Skeletal muscle tissue (tissue), 4 donors: ENCODE measurements around the gene FLT3LG. TPM values are rescaled to one million over a fixed set of nuclear protein-coding genes. Genes with fewer than 3 reads are reported as not detected.

Source experiments
- H3K27ac ChIP-seq: one replicate; pipeline ENCODE4 v1.7.0; 2013; ENCODE audit warnings: mild to moderate bottlenecking, low read depth, low read length, inconsistent platforms
- H3K27me3 ChIP-seq, 3 donors: one replicate each; pipeline ENCODE4 v1.7.0; 2013; ENCODE audit warnings: low read length in 3 of 3; ENCODE audit not compliant: control insufficient read depth in 3 of 3, insufficient read depth in 3 of 3
- H3K36me3 ChIP-seq, 3 donors: one replicate each; pipeline ENCODE4 v1.7.0; 2013; ENCODE audit warnings: low read length in 3 of 3; ENCODE audit not compliant: control insufficient read depth in 3 of 3, insufficient read depth in 3 of 3
- H3K4me1 ChIP-seq, 3 donors: one replicate each; pipeline ENCODE4 v1.7.0; 2013; ENCODE audit warnings: low read length in 3 of 3, mild to moderate bottlenecking in 3 of 3; ENCODE audit not compliant: control insufficient read depth in 3 of 3, insufficient read depth in 3 of 3
- H3K4me3 ChIP-seq, 3 donors: one replicate each; pipeline ENCODE4 v1.7.0; 2013; ENCODE audit warnings: low read length in 3 of 3
- H3K9ac ChIP-seq, 3 donors: one replicate each; pipeline ENCODE4 v1.7.0; 2013; ENCODE audit warnings: low read length in 3 of 3, mild to moderate bottlenecking in 3 of 3, moderate library complexity in 2 of 3, low read depth in 1 of 3
- H3K9me3 ChIP-seq, 3 donors: one replicate each; pipeline ENCODE4 v1.7.0; 2013; ENCODE audit warnings: low read length in 3 of 3; ENCODE audit not compliant: control insufficient read depth in 3 of 3
- total RNA-seq: library from RNA; depleted of rRNA; stranded (reverse); fragments of >200 nt; gene quantifications from one replicate; pipeline ENCODE4 v1.2.3, GENCODE V29; 2014
- donor health status: Osteomylitis.

The FLT3LG gene
- total RNA-seq, 1 donor from 2014 or later: 0.52 TPM

GRCh38 chr19:49447485-49448431, 26.3 kb upstream of the FLT3LG start:
- Histone ChIP-seq H3K4me3 (no peak overlapping the region), H3K36me3 (peaks cover 11 to 20% (median 19%) of the 10 kb centered on the region in 3 donors), H3K4me1 (peaks cover 12 to 24% (median 17%) of the 10 kb centered on the region in 3 donors), H3K9ac (no peak overlapping the region), H3K9me3 (no peaks in the 10 kb centered on the region), H3K27ac (no peak overlapping the region), H3K27me3 (no peaks in the 10 kb centered on the region)

GRCh38 chr19:49448432-49448786, 25.6 kb upstream of the FLT3LG start:
- Histone ChIP-seq H3K27me3 (no peaks in the 10 kb centered on the region), H3K4me3 (no peak overlapping the region), H3K9ac (no peak overlapping the region), H3K36me3 (peaks cover 11 to 20% (median 19%) of the 10 kb centered on the region in 3 donors), H3K9me3 (no peaks in the 10 kb centered on the region), H3K4me1 (peaks cover 12 to 20% (median 17%) of the 10 kb centered on the region in 3 donors), H3K27ac (no peak overlapping the region)

- Histone ChIP-seq H3K36me3 (peaks cover 11 to 20% (median 19%) of the 10 kb centered on the region in 3 donors), H3K9ac (peak overlapping the region in 2 of 3 donors; percentile 33 to 51), H3K4me1 (peaks cover 20 to 27% (median 26%) of the 10 kb centered on the region in 3 donors), H3K27ac (no peak overlapping the region), H3K4me3 (peak overlapping the region in 1 of 3 donors; percentile 6), H3K27me3 (no peaks in the 10 kb centered on the region), H3K9me3 (no peaks in the 10 kb centered on the region)
Observed at GRCh38 chr19:49450405-49450804, 23.6 kb upstream of the FLT3LG start.

- Histone ChIP-seq H3K4me3 (peak within 1 kb of the TSS; percentile 99 to 100 (median 100)), H3K9ac (peak within 1 kb of the TSS; percentile 94 to 98 (median 97)), H3K9me3 (no peaks in the 10 kb centered on the region), H3K27ac (peak within 1 kb of the TSS; percentile 95), H3K27me3 (no peaks in the 10 kb centered on the region), H3K4me1 (peaks cover 23 to 30% (median 27%) of the 10 kb centered on the region in 3 donors), H3K36me3 (peaks cover 10 to 19% (median 17%) of the 10 kb centered on the region in 3 donors)
Observed at GRCh38 chr19:49451430-49452181, 22.4 kb upstream of the FLT3LG start, which contains the start of gene PIH1D1. TSS of gene PIH1D1 (minus strand) at chr19:49451814. CDS start at chr19:49451574, 240 bp downstream.

- H3K4me3 ChIP-seq: peak within 1 kb of the TSS; percentile 99 to 100 (median 100)
- H3K9ac ChIP-seq: peak within 1 kb of the TSS; percentile 83 to 95 (median 92)
- peak within 1 kb of the TSS; percentile 95 for H3K27ac ChIP-seq
- H3K27me3 ChIP-seq: no peaks in the 10 kb centered on the region
- H3K36me3 ChIP-seq: peaks cover 4 to 10% (median 5%) of the 10 kb centered on the region in 3 donors
- H3K9me3 ChIP-seq: no peaks in the 10 kb centered on the region
- peaks cover 24 to 29% (median 28%) of the 10 kb centered on the region in 3 donors for H3K4me1 ChIP-seq
Observed at GRCh38 chr19:49453013-49453756, 20.8 kb upstream of the FLT3LG start, which contains the start of gene ALDH16A1. TSS of gene ALDH16A1 (plus strand) at chr19:49453225. CDS start at chr19:49453332, 107 bp downstream.

- Histone ChIP-seq H3K4me3 (peak overlapping the region; percentile 88 to 94 (median 91)), H3K9me3 (no peaks in the 10 kb centered on the region), H3K27me3 (no peaks in the 10 kb centered on the region), H3K9ac (peak overlapping the region; percentile 83 to 95 (median 92)), H3K36me3 (peaks cover 0 to 5% (median 4%) of the 10 kb centered on the region in 3 donors), H3K27ac (peak overlapping the region; percentile 95), H3K4me1 (peaks cover 24 to 33% (median 31%) of the 10 kb centered on the region in 3 donors)
Observed at GRCh38 chr19:49453757-49454240, 20.2 kb upstream of the FLT3LG start.

- no peak overlapping the region for H3K9ac ChIP-seq
- H3K4me1 ChIP-seq: peaks cover 13 to 22% (median 18%) of the 10 kb centered on the region in 3 donors
- H3K27ac ChIP-seq: peak overlapping the region; percentile 57
- no peaks in the 10 kb centered on the region for H3K9me3 ChIP-seq
- H3K4me3 ChIP-seq: no peak overlapping the region
- peaks cover 0 to 2% (median 0%) of the 10 kb centered on the region in 3 donors for H3K36me3 ChIP-seq
- H3K27me3 ChIP-seq: no peaks in the 10 kb centered on the region
Observed at GRCh38 chr19:49455773-49456172, 18.2 kb upstream of the FLT3LG start.

GRCh38 chr19:49456326-49456725, 17.7 kb upstream of the FLT3LG start:
- H3K36me3 ChIP-seq: peaks cover 0 to 2% (median 0%) of the 10 kb centered on the region in 3 donors
- peak overlapping the region in 1 of 3 donors; percentile 3 for H3K4me3 ChIP-seq
- no peaks in the 10 kb centered on the region for H3K27me3 ChIP-seq
- H3K9ac ChIP-seq: no peak overlapping the region
- H3K4me1 ChIP-seq: peaks cover 12 to 21% (median 17%) of the 10 kb centered on the region in 3 donors
- peak overlapping the region; percentile 57 for H3K27ac ChIP-seq
- no peaks in the 10 kb centered on the region for H3K9me3 ChIP-seq

- Histone ChIP-seq H3K4me3 (no peak overlapping the region), H3K4me1 (peaks cover 12 to 20% (median 13%) of the 10 kb centered on the region in 3 donors), H3K9ac (peak overlapping the region in 2 of 3 donors; percentile 10 to 45), H3K27me3 (no peaks in the 10 kb centered on the region), H3K36me3 (peaks cover 0 to 2% (median 0%) of the 10 kb centered on the region in 3 donors), H3K27ac (peak overlapping the region; percentile 62), H3K9me3 (no peaks in the 10 kb centered on the region)
Observed at GRCh38 chr19:49458567-49458903, 15.5 kb upstream of the FLT3LG start.
